A204.1 (cell line): ENCODE results near the gene NOP58.
"Not testable (repeated sequence)": the region's sequence is repeated elsewhere in the genome, so short reads cannot be mapped to it uniquely, and the experiment has no call there.

Experiments used
- FAIRE-seq: peaks from 2 replicates; lab custom pipeline; 2012; peaks lifted over from hg19 to GRCh38; lab: Jason Lieb, UNC

Gene NOP58

DNA sequence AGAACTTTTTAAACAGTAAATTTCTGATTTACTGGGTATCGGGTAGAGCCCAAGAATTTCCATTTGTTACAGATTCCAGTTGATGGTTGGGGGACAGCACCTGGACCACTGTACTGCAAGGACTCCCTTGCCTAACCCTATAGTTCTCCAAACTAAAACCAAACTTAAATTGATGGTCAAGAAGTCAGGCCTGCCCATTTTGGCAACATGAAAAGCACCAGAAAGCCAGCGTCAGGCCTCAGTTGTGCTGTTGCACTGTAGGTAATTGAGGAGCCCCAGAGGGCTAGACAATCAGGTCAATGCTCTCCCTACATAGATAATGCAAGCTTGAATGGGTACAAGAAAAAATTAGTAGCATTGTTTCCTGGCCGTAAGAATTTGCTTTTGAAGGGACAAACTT, 40.5 kb downstream of the NOP58 start:
- no peak for FAIRE-seq

DNA sequence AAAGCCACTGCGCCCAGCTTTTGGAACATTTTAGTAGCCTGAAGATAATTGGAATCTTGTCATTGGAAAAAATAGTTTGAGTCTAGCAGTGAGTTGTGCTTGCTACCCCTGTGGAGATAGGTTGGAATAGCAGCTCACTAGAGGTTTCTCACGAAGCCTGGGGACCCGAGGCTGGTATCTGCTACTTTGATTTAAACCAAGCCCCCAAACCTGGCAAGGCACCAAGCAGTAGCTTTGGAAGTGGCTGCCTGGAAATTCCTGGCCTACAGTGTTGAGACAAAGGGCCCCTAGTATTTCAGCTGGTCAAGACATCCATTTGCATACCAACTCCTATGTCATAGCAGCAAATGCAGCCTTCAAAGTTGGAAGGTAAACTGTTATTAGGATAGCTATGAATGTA, 42.1 kb downstream of the NOP58 start:
- FAIRE-seq = no peak

DNA sequence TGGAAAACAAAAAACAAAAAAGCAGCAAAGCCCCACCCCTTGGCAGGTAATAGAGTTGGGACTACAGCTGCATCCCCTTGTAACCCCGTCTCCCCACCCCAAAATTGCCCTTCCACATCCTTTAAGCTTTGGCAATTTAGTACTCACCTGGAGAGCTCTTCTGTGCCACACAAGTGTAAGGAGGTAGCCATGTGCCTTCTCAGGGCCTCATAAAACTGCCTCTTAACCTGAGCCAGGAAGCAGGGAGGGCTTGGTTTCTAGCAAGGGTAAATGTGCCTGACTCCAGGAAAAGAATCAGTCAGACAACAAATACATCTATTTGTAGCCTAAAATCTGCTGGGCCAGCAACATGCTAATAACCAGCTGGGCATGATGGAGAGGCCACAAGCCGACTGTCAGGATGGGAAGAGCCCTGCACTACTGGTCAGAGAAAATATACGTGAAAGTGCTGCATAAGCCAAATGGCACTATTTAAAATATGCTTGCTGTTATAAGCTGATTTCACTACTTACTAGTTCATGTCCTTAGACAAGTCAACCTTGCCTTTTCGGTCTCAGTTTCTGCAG, 46.3 kb downstream of the NOP58 start:
- FAIRE-seq = no peak

- no peak for FAIRE-seq
Measured at GRCh38 chr2:202314116-202314515, 48.6 kb downstream of the NOP58 start.

DNA sequence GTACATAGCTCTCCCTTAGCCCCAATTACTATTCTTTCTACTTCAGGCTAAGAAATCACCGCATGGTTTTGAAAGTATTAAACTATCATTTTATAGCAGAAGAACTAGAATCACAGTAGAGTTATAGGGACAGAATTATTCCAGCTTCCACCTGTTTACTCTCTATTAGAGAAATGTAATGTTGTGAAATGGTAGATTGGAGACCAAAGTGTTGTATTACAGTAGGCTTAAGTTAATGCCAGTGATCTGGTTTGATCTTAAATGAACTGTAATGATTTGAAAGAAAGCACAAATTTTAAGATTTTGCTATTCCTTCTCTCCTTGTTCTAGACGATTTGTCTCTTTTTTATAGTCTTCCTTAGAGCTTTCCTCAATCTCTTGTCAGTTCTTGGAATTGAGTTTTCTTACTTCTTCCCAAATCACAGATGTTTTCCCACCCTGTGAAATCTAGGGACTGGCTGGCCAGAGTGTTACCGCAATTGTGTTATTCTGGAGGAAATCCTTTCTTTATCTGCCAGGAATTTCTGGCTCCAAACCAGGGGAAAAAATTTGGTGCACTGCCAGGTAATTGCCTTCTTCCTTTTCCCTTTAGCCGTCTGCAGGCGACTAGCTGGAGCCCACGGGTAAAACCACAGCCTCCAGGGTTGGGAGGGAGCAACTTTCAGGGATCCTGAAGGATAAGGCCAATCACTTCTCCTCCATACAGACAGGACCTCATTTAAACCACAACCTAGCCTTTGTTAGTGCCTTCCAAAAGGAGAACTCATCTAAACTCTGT, 51.7 kb downstream of the NOP58 start:
- no peak for FAIRE-seq

DNA sequence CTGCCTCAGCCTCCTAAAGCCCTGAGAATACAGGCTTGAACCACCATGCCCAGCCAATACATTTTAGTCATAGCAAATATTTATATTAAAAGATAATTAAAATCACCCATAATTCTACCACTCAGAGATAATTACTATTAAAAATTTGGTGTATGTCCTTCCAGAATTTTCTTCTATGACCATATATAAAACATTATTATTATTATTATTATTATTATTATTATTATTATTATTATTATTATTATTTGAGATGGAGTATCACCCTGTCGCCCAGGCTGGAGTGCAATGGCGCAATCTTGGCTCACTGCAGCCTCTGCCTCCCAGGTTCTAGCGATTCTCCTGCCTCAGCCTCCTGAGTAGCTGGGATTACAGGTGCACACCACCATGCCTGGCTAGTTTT, 54.8 kb downstream of the NOP58 start:
- FAIRE-seq = not testable (repeated sequence)

GRCh38 chr2:202322435-202322834, 56.9 kb downstream of the NOP58 start:
- no peak for FAIRE-seq

GRCh38 chr2:202327858-202328257, 62.3 kb downstream of the NOP58 start:
- FAIRE-seq = no peak

DNA sequence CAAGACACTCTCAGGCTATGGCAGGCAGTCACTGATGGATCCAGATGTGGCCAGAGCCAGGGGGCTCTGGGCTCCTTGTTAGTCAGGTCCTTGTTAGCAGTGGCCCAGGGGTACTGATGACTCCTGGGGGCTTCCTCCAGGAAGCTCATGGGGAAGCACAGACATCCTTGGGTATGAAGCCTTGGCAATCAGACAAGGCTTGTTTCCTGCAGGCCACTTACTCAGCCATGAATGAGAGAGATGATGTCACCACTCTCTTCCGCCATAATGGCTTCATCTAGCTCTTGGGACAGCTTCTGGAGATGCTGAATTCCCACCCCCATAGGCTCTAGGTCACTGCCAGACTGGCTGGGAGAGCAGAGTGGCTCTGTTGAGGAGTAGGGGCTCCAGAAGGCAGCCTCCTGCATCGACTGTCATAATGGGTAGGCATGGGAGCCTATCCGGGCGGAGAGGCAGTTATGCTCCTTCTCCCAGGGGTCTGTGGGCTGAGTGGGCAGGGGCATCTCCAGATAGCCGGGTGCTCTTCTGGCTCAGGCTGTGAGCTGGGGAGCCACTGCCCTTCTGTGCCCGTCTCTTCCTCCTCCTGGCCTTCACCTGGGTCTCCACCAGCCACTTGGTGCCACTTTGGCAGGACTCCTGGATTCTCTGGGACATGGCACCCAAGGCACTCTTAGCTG, 70.4 kb downstream of the NOP58 start:
- no peak for FAIRE-seq

DNA sequence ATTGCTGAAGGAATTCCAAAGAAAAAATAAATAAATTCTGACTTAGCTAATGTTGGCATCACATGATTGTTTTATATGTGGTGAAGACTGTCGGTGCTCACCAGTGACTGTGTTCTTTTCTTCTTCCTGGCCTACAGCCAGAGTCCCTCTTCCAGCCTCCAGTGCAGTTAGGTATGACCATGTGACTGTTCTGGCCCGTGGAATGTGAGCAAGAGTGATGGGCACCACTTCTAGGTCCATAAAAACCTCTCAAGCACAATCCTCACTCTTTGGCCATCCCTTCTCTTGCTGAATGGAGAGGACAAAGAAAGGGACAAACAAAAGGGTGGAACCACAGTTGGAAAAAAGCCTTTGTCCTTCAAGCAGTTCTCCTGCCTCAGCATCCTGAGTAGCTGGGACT, 71.6 kb downstream of the NOP58 start:
- no peak for FAIRE-seq

- no peak for FAIRE-seq
Measured at GRCh38 chr2:202337706-202338346, 72.3 kb downstream of the NOP58 start.

GRCh38 chr2:202339071-202339870, 73.7 kb downstream of the NOP58 start:
- FAIRE-seq = no peak

DNA sequence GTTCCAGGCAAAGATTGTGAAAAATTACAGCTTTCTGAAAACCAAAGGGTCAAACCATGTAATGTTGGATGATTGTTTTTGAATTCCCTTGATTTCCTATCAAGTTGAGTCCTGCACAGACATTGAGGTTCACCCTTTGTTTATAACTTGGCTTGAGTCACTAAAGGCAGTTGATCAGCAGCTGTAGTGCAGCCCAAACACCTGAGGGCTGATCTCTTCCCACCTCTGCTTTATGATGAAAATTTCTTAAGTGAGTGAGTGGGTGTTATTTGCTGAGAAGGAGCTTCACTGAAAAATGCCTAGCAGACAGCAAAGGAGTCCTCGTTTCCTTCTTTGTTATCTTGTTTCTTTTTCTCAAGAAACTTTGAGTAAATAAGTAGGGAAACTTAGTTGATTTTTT, 78.6 kb downstream of the NOP58 start:
- FAIRE-seq = no peak

DNA sequence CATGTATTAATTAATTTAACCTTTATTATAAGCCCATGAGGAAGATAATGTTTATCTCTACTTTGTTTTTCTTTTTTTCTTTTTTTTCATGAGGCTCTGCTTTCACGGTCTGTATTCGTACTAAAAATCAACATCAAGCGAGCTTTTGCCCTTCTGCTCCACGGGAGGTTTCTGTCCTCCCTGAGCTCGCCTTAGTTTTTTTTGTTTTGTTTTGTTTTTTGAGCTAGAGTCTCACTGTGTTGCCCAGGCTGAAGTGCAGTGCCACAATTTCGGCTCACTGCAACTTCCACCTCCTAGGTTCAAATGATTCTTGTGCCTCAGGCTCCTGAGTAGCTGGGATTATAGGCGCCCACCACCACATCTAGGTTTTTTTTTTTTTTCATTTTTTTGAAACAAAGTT, 80.6 kb downstream of the NOP58 start:
- no peak for FAIRE-seq
